Measurements from ENCODE around the gene GFPT1. TPM values are rescaled to one million over a fixed set of nuclear protein-coding genes. Genes with fewer than 3 reads are reported as not detected.

GFPT1 gene
- total RNA-seq, 6 donors from 2014 or later = 16.1 to 99.0 (median 38.5) TPM

- no peak overlapping the region for H3K27ac ChIP-seq
- H3K27me3 ChIP-seq = no peaks in the 10 kb centered on the region
- H3K4me3 ChIP-seq = no peak overlapping the region
- TF ChIP-seq CTCF (IDR thresholded peaks at IDR 0.05) (no peak), EP300 (IDR thresholded peaks at IDR 0.05) (no peak), POLR2AphosphoS5 (IDR thresholded peaks at IDR 0.05) (no peak)
- DNase-seq (no peak), ATAC-seq (ENCODE audit: low FRiP score in 2 of 2) (no peak)
- peaks cover 36 to 99% (median 68%) of the 10 kb centered on the region in 4 donors for H3K36me3 ChIP-seq
- no peaks in the 10 kb centered on the region for H3K9me3 ChIP-seq
- 41 to 53% methylated on average over 3 of the region's 3 CpGs for WGBS, 2 donors
- H3K4me1 ChIP-seq = no peaks in the 10 kb centered on the region
Measured at GRCh38 chr2:69340101-69340775, 46.8 kb downstream of the GFPT1 start.

- no peaks in the 10 kb centered on the region for H3K27me3 ChIP-seq
- H3K4me3 ChIP-seq = no peak overlapping the region
- H3K27ac ChIP-seq = no peak overlapping the region
- peaks cover 14 to 83% (median 34%) of the 10 kb centered on the region in 4 donors for H3K36me3 ChIP-seq
- H3K4me1 ChIP-seq = no peaks in the 10 kb centered on the region
- no peaks in the 10 kb centered on the region for H3K9me3 ChIP-seq
- ATAC-seq (ENCODE audit: low FRiP score in 2 of 2) = no peak
- no peak for TF ChIP-seq EP300 (IDR thresholded peaks at IDR 0.05)
- WGBS, 2 donors = 59 to 73% methylated on average over 2 of the region's 2 CpGs
- DNase-seq = no peak
Measured at GRCh38 chr2:69335311-69335710, 51.7 kb downstream of the GFPT1 start.

GRCh38 chr2:69333352-69333751 lies 53.7 kb downstream of the GFPT1 start:
- 94 to 96% methylated on average over 2 of the region's 2 CpGs for WGBS, 2 donors
- Histone ChIP-seq H3K4me1 (no peaks in the 10 kb centered on the region), H3K36me3 (peaks cover 19 to 81% (median 39%) of the 10 kb centered on the region in 4 donors), H3K27ac (no peak overlapping the region), H3K9me3 (no peaks in the 10 kb centered on the region), H3K27me3 (no peaks in the 10 kb centered on the region), H3K4me3 (no peak overlapping the region)
- no peak for ATAC-seq (ENCODE audit: low FRiP score in 2 of 2)
- TF ChIP-seq CTCF (IDR thresholded peaks at IDR 0.05) = no peak
- TF ChIP-seq POLR2A (IDR thresholded peaks at IDR 0.05) = no peak
- no peak for TF ChIP-seq EP300 (IDR thresholded peaks at IDR 0.05)
- no peak for TF ChIP-seq POLR2AphosphoS5 (IDR thresholded peaks at IDR 0.05)
- no peak for DNase-seq

GRCh38 chr2:69330781-69331180 lies 56.2 kb downstream of the GFPT1 start:
- 79 to 83% methylated on average over 2 of the region's 2 CpGs for WGBS, 2 donors
- no peak for TF ChIP-seq POLR2AphosphoS5 (IDR thresholded peaks at IDR 0.05)
- no peak for TF ChIP-seq POLR2A (IDR thresholded peaks at IDR 0.05)
- no peak for TF ChIP-seq CTCF (IDR thresholded peaks at IDR 0.05)
- no peak for TF ChIP-seq EP300 (IDR thresholded peaks at IDR 0.05)
- ATAC-seq (ENCODE audit: low FRiP score in 2 of 2) (no peak), DNase-seq (no peak)
- peaks cover 18 to 81% (median 44%) of the 10 kb centered on the region in 4 donors for H3K36me3 ChIP-seq
- H3K27ac ChIP-seq = no peak overlapping the region
- H3K4me3 ChIP-seq = no peak overlapping the region
- no peaks in the 10 kb centered on the region for H3K27me3 ChIP-seq
- H3K9me3 ChIP-seq = no peaks in the 10 kb centered on the region
- H3K4me1 ChIP-seq = no peaks in the 10 kb centered on the region

- Histone ChIP-seq H3K9me3 (no peaks in the 10 kb centered on the region), H3K4me3 (no peak overlapping the region), H3K27ac (no peak overlapping the region), H3K4me1 (no peaks in the 10 kb centered on the region), H3K36me3 (peaks cover 8 to 55% (median 14%) of the 10 kb centered on the region in 4 donors), H3K27me3 (no peaks in the 10 kb centered on the region)
- TF ChIP-seq CTCF (IDR thresholded peaks at IDR 0.05) (no peak), EP300 (IDR thresholded peaks at IDR 0.05) (no peak), POLR2A (IDR thresholded peaks at IDR 0.05) (no peak)
- ATAC-seq (ENCODE audit: low FRiP score in 2 of 2) = no peak
- no peak for DNase-seq
- 97 to 100% methylated on average over 1 of the region's 1 CpG for WGBS, 2 donors
Measured at GRCh38 chr2:69322631-69323030, 64.4 kb downstream of the GFPT1 start.
